OCI-LY7 (cell line): ENCODE data around the gene ZNF778.

Experiments used
- EZH2phosphoT487 ChIP-seq: fragments of 200-600 bp; sonication (generic); IDR thresholded peaks from 2 replicates; pipeline ENCODE4 v1.6.1; 2018; ENCODE audit warnings: low read depth, borderline replicate concordance, mild to moderate bottlenecking, mixed run types, antibody characterized with exemption, low read length, moderate library complexity, mixed read lengths
- TF ChIP-seq, protein P1 (sequence below): fragments of 200-600 bp; sonication (generic); conservative IDR thresholded peaks from 2 replicates; pipeline ENCODE4 v1.5.1; 2014; ENCODE audit warnings: mild to moderate bottlenecking, antibody characterized with exemption, low read length, moderate library complexity, mixed read lengths

- TF ChIP-seq, protein P1, sequence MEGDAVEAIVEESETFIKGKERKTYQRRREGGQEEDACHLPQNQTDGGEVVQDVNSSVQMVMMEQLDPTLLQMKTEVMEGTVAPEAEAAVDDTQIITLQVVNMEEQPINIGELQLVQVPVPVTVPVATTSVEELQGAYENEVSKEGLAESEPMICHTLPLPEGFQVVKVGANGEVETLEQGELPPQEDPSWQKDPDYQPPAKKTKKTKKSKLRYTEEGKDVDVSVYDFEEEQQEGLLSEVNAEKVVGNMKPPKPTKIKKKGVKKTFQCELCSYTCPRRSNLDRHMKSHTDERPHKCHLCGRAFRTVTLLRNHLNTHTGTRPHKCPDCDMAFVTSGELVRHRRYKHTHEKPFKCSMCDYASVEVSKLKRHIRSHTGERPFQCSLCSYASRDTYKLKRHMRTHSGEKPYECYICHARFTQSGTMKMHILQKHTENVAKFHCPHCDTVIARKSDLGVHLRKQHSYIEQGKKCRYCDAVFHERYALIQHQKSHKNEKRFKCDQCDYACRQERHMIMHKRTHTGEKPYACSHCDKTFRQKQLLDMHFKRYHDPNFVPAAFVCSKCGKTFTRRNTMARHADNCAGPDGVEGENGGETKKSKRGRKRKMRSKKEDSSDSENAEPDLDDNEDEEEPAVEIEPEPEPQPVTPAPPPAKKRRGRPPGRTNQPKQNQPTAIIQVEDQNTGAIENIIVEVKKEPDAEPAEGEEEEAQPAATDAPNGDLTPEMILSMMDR, result no peak
- no peak for TF ChIP-seq EZH2phosphoT487
Observed at GRCh38 chr16:89195521-89196171, 21.9 kb upstream of the ZNF778 start.
